HT-29 (cell line): ENCODE data around the gene TBC1D3D. TPM values are rescaled to one million over a fixed set of nuclear protein-coding genes. Genes with fewer than 3 reads are reported as not detected.
"Not testable (repeated sequence)": the region's sequence is repeated elsewhere in the genome, so short reads cannot be mapped to it uniquely, and the experiment has no call there.

Source experiments
- DNase-seq: peaks from one replicate; pipeline ENCODE4 v3.0.0-alpha.2; 2015; ENCODE audit warnings: low spot score
- total RNA-seq: library from RNA; depleted of rRNA; stranded (reverse); fragments of >200 nt; shearing (Covaris generic); gene quantifications from 2 replicates; pipeline ENCODE4 v1.2.3, GENCODE V29; 2014; rRNA removed

TBC1D3D gene
- 0.10 TPM in 1 of 2 replicates, not detected in the other for total RNA-seq

- DNase-seq, result not testable (repeated sequence)
These were observed at the start of gene TBC1D3D for GRCh38 chr17:38003676-38004075. Gene TBC1D3D (plus strand): TSS chr17:38003976. CDS start chr17:38005561, 1,585 bp downstream.

GRCh38 chr17:37988960-37989359 is 14.8 kb upstream of the TBC1D3D start, which contains the start of gene TBC1D3L:
Gene TBC1D3L (minus strand): TSS chr17:37989060. CDS start chr17:37987520, 1,540 bp downstream.
- not testable (repeated sequence) for DNase-seq

Other genes with a start within 250 kb of the TBC1D3D start
- not detected in 2 replicates for gene TBC1D3K, start 79.6 kb upstream of the TBC1D3D start, total RNA-seq
- gene TBC1D3L, start 14.9 kb upstream of the TBC1D3D start, total RNA-seq, result 22.5 and 25.3 TPM in 2 replicates
- gene TBC1D3C, start 64.7 kb downstream of the TBC1D3D start, total RNA-seq, result not detected in 2 replicates
- not detected in 2 replicates for gene TBC1D3E, start 124.0 kb downstream of the TBC1D3D start, total RNA-seq
- not detected in 2 replicates for gene TBC1D3, start 188.6 kb downstream of the TBC1D3D start, total RNA-seq